NCI-H69 (cell line): Measurements from ENCODE around the gene TRABD2B.

Experiments used
- DNase-seq: peaks from one replicate; lab custom pipeline; 2025; lab: John Stamatoyannopoulos, UW

Gene TRABD2B

DNA sequence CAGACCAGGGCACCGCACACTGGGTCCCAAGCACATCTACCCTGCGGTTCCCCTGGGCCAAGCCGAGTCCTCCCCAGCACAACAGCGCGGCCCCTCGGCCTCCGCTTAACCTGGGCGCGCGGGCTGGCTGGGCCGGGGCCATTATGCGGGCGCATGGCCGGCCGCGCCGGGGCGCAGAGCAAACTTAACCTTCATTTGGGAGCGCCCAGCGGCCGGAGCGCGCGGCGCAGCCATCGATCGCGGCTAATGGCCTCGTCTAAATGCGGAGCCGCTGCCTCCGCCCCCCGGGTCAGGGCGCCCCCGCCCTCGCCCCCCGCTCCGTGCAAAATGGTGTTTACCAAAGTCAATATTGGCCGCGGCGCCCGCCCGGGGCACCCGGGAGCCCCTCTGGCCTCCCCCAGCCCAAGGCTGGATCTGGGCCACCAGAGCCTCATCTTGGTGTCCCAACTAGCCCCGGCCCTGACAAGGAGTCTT lies 272.1 kb downstream of the TRABD2B start:
- DNase-seq: peak; percentile 65

DNA sequence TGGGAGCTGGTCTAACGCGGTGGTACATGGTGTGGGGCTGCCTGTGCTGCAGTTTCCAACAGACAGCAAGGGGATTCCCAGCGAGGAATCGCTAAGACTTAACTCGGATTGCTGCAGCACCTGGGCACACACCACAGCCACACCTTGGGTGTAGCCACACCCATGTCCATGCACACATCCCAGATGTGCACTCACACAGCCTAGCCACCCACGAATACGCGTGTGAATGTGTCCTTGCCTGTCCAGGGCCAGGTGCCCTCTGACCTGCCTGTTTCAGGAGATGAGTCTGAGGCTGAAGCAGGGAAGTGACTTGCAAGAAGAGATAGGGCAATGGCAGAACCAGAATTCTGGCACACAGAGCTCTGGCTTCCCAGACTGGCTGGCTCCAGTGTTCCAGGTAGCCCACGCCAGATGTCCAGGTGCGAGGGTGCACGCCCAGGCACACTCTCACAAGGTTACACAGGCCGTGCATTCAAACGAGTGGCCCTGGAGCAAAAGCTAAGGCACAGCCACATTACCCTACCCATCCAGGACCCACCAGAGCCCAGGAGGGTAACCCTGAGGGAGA lies 272.7 kb downstream of the TRABD2B start:
- DNase-seq: peak; percentile 58

DNA sequence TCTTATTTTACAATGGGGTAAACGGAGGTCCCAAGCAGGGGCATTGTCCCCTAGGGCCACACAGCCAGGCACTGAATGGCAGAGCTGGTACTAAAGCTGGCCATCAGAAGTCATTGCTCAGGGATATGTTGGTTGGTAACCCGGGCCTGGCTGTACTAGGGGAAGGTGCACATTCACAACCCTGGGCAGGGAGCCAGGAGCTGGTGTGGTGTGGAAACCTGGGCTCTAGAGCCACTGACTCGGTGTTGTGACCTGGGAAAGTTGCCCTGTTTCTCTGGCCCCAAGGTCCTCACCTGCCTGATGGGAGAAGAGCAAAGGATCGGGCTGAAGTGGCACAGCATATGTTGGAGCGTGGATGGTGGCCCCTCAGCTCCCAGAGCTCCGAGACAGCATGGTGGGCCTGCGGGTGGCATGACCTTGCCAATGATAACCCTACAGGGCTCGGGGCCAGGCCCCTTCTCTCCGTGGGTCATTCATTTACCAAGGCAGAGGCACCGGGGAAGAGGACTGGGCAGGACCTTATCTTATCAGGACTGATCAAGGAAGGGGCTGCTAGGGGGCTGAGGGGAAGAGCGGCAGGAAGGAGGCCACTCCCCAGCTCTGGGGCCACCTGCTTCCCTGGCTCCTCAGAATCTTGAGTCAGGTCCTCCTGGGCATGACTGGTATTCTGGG lies 274.1 kb downstream of the TRABD2B start:
- no peak for DNase-seq

DNA sequence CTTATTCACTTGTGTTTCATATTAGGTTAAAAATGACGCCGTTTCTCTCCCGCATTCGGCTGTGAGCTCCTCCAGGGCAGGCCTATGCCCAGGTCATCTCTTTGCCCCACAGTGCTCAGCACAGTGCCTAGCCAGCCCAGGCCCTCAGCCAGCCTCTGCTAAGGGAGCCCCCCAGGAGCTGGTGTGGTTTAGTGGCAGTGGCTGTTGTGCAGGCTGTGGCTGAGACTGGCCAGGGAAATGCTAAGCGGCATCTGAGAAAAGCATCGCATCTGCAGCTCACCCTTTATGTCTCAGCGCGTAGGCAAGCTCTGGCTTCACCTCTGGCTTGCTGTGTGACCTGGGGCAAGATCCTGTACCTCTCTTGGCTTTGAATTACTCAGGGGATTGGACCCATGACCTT lies 275.1 kb downstream of the TRABD2B start:
- DNase-seq: no peak

DNA sequence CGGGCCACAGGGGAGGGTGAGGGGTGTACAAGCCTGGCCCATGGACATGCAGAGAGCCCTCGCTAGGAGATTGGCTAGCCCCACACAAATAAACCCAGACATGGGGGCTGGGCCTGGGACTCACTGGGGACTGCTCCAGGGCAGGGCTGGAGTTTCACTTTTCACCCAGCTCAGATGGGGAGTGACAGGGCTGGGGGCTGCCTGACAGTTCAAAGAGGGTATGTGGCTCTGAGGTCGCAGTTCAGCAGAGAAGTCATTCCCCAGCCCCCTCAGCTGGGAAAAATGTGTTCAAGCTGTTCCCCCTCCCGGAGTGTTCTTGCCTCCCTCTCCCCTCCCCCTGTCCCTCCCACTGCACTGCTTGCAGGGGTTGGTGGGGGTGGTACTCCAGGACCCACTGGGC lies 277.1 kb downstream of the TRABD2B start:
- DNase-seq: no peak

DNA sequence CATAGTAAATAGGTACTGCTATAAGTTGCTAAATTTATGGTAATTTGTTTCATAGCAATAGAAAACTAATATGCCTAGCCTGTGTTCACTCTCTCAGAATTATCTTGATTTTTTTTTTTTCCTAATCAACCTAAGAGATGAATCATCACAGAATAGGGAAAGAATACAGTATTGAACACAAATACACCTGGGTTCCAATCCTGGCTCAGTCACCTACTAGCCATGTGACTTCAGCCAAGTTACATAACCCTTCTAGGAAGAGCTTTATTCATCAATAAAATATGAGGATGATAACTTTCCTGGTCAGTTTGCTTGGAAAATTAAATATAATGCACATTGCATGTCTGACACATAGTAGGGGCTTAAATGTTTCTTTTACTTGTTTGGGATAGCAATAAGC lies 279.8 kb downstream of the TRABD2B start:
- no peak for DNase-seq

DNA sequence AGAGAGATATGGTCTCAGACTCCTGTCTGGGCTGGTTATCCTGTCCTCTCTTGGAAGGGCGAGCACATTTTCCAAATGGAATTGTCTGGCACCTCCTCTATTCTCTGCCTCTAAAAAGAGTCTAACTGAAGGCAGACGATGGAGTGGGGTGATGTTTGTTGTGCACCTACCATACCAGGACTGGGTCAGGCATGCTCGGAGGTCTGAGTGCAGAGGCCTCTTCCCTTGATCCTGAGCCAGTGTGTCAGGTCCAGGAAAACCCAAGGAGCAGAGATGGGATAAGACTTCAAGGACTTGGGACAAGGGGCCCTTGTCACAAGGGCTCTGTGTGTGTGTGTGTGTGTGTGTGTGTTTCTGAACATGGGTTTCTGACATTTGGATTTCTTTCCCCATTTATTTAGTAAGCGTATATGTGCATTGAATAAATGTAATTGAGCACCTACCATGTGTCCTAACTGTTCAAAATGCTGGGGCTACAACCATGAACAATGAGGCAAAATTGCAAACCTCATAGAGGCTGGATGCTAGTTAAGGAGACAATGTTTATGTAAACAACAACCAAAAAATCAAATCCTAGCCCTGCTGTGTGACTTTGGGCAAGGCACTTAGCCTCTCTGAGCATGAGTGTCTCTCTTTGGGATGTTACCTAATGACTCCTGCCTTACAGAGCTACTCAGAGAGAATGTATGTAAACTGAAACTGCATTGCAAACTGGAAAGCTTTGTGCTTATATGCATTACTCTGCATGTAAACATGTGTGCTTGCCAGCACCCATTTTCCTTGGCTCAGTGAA lies 283.0 kb downstream of the TRABD2B start:
- peak; percentile 11 for DNase-seq

DNA sequence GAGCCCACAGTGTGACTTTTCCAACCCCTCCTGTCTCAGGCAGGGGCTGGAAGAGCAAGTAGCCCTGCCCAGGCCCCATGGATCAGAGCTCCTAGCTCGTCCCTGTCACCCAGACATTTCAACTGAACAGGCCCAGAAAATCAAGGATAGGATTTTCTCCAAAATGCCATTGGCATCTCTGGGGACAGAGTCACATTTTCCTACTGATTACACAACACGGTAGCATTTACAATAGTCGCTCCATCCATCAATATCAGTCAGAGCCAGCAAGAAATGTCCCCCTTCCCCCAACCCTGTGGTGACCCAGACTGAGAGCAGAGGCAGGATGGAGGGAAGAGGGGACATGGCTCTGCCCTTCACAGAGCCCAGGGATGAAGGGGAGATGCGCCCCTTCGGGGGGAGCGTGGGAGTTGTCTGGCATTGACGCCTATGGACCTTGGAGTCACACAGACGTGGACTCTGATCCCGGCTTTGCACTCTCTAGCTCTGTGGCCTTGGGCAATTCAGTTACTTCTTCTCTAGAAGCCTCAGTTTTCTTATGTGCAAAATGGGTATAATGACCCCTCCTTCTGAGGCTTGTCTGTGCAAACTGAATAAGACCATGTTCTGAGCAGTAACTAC lies 283.7 kb downstream of the TRABD2B start:
- no peak for DNase-seq

DNA sequence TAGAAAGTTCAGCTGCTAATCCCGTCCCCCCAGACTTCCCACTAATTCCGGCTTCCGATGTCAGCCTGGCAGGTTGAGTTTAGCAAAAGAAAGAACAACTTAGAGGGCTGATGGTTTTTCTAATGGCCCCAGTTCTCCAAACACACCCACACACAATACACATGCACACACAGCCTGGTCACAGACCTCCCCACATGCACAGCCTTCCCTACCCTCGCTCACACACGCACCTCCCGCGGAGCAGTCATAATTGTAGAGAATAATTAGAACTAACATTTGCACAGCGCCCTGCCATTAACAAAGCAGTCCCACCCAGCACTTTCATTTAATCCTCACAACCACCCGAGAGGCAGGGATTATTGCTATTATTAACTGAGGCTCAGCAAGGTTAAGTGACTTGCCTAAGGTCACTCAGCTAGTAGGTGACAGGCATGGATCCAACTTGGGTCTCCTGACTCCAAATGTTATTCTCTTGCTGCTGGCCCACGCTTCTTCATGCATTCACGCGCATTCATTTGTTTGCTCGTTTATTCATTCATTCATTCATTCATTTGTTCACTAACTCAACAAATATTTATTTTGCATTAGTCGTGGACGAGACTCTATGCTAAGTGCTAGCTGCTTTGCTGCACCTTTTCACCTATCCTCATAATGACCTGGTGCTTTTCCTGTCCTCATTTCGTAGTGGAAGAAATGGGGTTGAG lies 284.4 kb downstream of the TRABD2B start:
- peak; percentile 90 for DNase-seq

DNA sequence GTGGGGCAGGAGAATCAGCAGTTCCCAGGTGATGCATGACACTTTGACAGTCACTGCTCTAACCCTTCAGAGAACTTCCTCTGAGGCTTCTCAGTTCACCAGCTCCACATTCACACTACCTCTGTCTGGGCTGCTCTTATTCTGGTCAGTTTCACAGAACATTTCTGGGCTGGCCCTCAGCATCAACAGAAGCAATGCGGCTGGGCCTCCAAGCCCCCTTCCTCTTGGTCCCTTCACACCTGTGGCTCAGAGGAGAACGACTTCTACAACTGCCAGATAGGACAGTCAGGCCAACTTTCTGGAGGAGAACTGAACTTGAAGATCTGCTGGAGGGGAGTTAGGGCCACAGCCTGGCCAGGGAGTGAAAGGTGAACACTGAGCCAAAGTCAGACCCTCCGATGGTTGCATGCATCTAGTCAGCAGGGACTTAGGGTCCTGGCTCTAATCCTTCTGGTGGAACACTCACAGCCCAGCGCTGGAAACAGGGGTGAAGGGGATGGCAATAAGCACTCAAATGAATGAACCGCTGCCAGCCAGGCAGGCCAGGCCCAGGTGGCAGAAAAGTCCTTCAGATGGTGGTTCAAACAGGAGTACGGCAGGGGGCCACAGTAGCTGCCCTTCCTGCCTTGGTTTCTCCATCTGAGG lies 285.2 kb downstream of the TRABD2B start:
- peak; percentile 40 for DNase-seq

DNA sequence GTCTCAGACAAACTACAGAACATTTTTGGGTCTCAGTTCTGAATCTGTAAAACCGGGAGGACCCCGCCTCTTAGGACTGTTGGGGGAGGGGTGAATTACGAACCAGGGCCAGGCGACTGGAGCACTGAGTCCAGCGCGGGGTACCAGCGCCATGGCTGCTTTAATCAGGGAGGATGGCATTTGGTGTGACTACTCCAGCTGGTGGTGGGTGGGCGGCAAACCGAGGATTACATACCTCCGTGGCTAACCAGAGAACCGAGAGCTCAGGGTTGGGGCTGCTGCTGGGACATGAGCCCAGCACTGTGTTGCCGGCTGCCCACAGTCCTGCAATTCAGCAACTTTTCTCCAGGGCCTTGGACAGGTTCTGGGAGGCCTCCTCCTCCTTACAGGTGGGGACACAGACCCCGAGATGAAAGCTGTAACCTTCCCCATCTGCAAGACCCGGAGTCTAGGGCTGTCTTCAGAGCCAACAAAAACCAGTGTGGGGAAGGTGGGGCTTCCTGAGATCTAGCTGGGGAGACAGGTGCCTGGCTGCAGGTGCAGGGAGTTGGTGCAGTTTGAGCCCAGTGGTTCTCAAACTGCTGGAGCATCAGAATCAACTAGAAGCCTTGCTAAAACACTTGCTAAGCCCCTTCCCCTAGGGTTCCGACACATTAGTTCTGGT lies 285.9 kb downstream of the TRABD2B start:
- DNase-seq: no peak
